Measurements from ENCODE around the gene SLC16A7.
"Not testable (repeated sequence)": the region's sequence is repeated elsewhere in the genome, so short reads cannot be mapped to it uniquely, and the experiment has no call there.

Gene SLC16A7

GRCh38 chr12:59594943-59595500 is 807 bp upstream of the SLC16A7 start:
- Histone ChIP-seq H3K9ac (ENCODE audit: low read length) (no peak overlapping the region), H3K27ac (ENCODE audit: low read depth, low read length) (peak overlapping the region; percentile 98), H3K4me1 (ENCODE audit: control insufficient read depth, insufficient read depth, low read length) (peaks cover 3% of the 10 kb centered on the region), H3K27me3 (ENCODE audit: control insufficient read depth, insufficient read depth, low read length) (no peaks in the 10 kb centered on the region), H3K36me3 (ENCODE audit: control insufficient read depth, insufficient read depth, low read length) (no peaks in the 10 kb centered on the region), H3K4me3 (ENCODE audit: low read length) (peak overlapping the region; percentile 77)

- peak overlapping the region; percentile 25 for H3K9ac ChIP-seq (ENCODE audit: low read length)
- peaks cover 3% of the 10 kb centered on the region for H3K4me1 ChIP-seq (ENCODE audit: control insufficient read depth, insufficient read depth, low read length)
- no peaks in the 10 kb centered on the region for H3K27me3 ChIP-seq (ENCODE audit: control insufficient read depth, insufficient read depth, low read length)
- no peaks in the 10 kb centered on the region for H3K36me3 ChIP-seq (ENCODE audit: control insufficient read depth, insufficient read depth, low read length)
- peak overlapping the region; percentile 98 for H3K27ac ChIP-seq (ENCODE audit: low read depth, low read length)
- H3K4me3 ChIP-seq (ENCODE audit: low read length) = peak overlapping the region; percentile 77
Observed at GRCh38 chr12:59595565-59595882, 305 bp upstream of the SLC16A7 start.

DNA sequence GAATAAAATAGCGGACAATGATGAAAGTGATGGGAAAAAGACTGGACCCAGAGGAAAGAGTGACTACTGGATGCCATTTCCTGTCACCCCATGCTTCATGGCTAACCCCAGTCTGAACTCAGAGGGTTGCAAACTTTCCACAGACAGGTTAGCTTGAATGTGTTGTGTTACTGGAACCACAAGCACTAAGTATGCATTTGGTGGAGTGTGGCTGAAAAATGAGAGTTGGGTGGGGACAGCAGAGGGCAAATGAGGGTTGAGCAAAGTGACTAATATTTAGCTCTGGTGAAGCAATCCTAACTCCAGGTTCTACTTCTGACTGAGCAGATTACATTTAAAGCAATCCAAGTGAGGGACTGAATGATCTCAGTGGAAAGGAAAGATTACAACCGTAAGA is 1.6 kb downstream of the SLC16A7 start:
- Histone ChIP-seq H3K4me3 (ENCODE audit: low read length) (peak overlapping the region; percentile 77), H3K36me3 (ENCODE audit: control insufficient read depth, insufficient read depth, low read length) (no peaks in the 10 kb centered on the region), H3K9ac (ENCODE audit: low read length) (peak overlapping the region; percentile 40), H3K27ac (ENCODE audit: low read depth, low read length) (peak overlapping the region; percentile 98), H3K27me3 (ENCODE audit: control insufficient read depth, insufficient read depth, low read length) (no peaks in the 10 kb centered on the region), H3K4me1 (ENCODE audit: control insufficient read depth, insufficient read depth, low read length) (peaks cover 3% of the 10 kb centered on the region)

DNA sequence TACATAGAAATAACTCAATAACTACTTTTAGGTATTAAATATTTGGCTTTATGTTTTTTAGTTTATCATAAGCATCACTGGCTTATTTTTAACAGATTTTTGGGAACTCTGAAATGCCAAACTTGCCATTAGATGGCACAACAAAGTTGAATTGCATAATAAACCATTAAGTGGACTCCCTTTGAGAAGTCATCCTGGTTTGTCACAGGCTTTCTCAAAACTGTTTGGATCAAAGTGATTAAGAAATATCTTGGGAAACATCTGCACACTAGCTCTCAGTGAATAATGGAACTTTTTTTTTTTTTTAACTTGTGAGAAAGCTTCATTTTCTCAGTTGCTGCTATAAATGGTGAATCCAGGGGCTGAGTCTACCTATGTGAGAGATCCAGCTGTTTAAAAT is 4.3 kb downstream of the SLC16A7 start:
- H3K9ac ChIP-seq (ENCODE audit: low read length) = no peak overlapping the region
- peaks cover 3% of the 10 kb centered on the region for H3K4me1 ChIP-seq (ENCODE audit: control insufficient read depth, insufficient read depth, low read length)
- no peaks in the 10 kb centered on the region for H3K36me3 ChIP-seq (ENCODE audit: control insufficient read depth, insufficient read depth, low read length)
- H3K27ac ChIP-seq (ENCODE audit: low read depth, low read length) = no peak overlapping the region
- no peak overlapping the region for H3K4me3 ChIP-seq (ENCODE audit: low read length)
- H3K27me3 ChIP-seq (ENCODE audit: control insufficient read depth, insufficient read depth, low read length) = no peaks in the 10 kb centered on the region

- Histone ChIP-seq H3K9ac (ENCODE audit: low read length) (no peak overlapping the region), H3K36me3 (ENCODE audit: control insufficient read depth, insufficient read depth, low read length) (no peaks in the 10 kb centered on the region), H3K4me1 (ENCODE audit: control insufficient read depth, insufficient read depth, low read length) (no peaks in the 10 kb centered on the region), H3K4me3 (ENCODE audit: low read length) (no peak overlapping the region), H3K27ac (ENCODE audit: low read depth, low read length) (no peak overlapping the region), H3K27me3 (ENCODE audit: control insufficient read depth, insufficient read depth, low read length) (no peaks in the 10 kb centered on the region)
Observed at GRCh38 chr12:59603754-59604153, 7.9 kb downstream of the SLC16A7 start.

DNA sequence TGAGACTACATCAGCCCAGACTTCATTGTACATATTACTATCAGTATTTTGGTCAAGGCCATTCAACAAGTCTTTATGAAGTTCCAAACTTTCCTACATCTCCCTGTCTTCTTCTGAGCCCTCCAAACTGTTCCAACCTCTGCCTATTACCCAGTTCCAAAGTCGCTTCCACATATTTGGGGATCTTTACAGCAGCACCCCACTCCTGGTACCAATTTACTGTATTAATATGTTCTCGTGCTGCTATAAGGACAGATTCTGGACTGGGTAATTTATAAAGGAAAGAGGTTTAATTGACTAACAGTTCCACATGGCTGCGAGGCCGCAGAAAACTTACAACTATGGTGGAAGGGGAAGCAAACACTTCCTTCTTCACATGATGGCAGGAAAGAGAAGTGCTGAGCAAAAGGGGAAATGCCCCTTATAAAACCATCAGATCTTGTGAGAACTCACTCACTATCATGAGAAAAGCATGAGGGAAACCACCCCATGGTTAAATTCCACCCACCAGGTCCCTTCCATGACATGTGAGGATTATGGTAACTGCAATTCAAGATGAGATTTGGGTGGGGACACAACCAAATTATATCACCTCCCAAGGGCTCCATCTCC is 17.1 kb downstream of the SLC16A7 start:
- H3K4me3 ChIP-seq (ENCODE audit: low read length); H3K27me3 ChIP-seq (ENCODE audit: control insufficient read depth, insufficient read depth, low read length); H3K27ac ChIP-seq (ENCODE audit: low read depth, low read length); H3K9ac ChIP-seq (ENCODE audit: low read length); H3K36me3 ChIP-seq (ENCODE audit: control insufficient read depth, insufficient read depth, low read length); H3K4me1 ChIP-seq (ENCODE audit: control insufficient read depth, insufficient read depth, low read length): not testable (repeated sequence)

DNA sequence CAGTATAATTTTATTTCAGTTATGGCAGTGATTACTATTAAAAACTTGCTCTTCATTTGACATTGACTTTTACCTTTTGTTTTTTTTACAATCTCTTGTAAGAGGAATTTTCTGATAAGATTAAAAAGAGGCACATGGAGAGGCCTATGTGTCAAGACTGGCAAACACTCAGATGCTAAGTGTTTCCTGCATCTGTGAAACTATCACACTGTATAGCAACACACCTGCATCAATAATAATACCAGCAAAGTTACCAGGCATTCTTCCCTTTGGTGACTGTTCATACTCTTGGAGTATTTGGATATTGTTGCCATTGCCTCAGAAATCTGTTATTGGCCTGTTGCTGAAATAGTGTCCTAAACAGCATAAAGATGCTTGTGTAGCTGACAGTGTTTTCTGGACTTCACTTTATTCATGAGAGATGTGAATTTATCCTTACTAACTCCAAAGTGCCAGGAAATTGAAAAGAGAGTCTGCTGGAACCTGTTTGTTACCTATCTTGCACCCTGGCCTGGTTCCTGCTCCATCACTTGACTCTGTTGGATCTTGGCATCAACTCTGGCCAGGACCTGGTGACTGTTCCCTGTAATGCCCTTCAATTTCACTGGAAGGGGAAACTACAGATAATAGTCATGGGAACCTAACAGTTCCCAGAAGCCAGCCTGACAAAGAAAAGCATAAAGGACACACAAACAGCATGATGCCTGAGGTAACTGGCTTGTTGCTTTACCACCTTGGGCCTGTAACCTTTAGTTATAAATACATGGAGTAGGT is 19.8 kb downstream of the SLC16A7 start:
- no peaks in the 10 kb centered on the region for H3K36me3 ChIP-seq (ENCODE audit: control insufficient read depth, insufficient read depth, low read length)
- no peaks in the 10 kb centered on the region for H3K4me1 ChIP-seq (ENCODE audit: control insufficient read depth, insufficient read depth, low read length)
- no peak overlapping the region for H3K4me3 ChIP-seq (ENCODE audit: low read length)
- H3K9ac ChIP-seq (ENCODE audit: low read length) = no peak overlapping the region
- H3K27ac ChIP-seq (ENCODE audit: low read depth, low read length) = no peak overlapping the region
- H3K27me3 ChIP-seq (ENCODE audit: control insufficient read depth, insufficient read depth, low read length) = no peaks in the 10 kb centered on the region

DNA sequence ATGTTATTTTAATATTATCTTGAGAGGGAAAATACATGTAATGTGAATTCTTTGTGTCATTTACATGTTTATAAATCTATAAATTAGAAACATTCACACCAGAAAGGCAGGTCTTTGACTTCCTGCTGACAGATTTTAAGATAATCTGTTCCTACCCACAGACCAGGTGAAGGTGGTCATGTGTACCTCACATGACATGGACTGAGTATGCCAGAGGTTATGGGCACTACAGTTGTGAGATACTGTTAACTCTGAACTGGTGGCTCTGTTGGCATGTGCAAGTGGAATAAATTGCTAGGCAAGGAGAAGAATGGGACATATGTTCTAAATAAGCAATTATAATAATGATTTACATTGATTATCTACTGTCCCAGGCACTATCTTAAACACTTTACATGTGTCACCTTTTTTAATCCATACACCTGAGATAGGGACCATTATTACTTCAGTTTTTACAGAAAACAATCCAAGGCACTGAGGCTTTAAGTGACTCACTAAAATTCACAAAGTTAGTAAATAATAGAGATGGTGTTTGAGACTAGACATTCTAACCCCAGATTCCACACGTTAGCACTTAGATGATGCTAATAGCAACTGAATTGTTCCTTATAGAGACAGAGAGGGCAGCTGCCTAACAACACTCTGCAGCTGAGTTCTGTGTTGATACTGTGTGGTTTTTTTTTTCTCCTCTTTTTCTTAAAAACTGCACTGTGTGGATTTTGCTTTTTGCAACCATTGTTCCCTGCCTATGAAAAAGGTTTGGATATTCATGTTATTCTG is 23.8 kb downstream of the SLC16A7 start:
- no peaks in the 10 kb centered on the region for H3K27me3 ChIP-seq (ENCODE audit: control insufficient read depth, insufficient read depth, low read length)
- no peak overlapping the region for H3K9ac ChIP-seq (ENCODE audit: low read length)
- H3K36me3 ChIP-seq (ENCODE audit: control insufficient read depth, insufficient read depth, low read length) = no peaks in the 10 kb centered on the region
- H3K4me3 ChIP-seq (ENCODE audit: low read length) = no peak overlapping the region
- H3K4me1 ChIP-seq (ENCODE audit: control insufficient read depth, insufficient read depth, low read length) = no peaks in the 10 kb centered on the region
- H3K27ac ChIP-seq (ENCODE audit: low read depth, low read length) = no peak overlapping the region

- H3K27me3 ChIP-seq (ENCODE audit: control insufficient read depth, insufficient read depth, low read length) = no peaks in the 10 kb centered on the region
- H3K4me1 ChIP-seq (ENCODE audit: control insufficient read depth, insufficient read depth, low read length) = no peaks in the 10 kb centered on the region
- no peak overlapping the region for H3K9ac ChIP-seq (ENCODE audit: low read length)
- no peak overlapping the region for H3K27ac ChIP-seq (ENCODE audit: low read depth, low read length)
- H3K36me3 ChIP-seq (ENCODE audit: control insufficient read depth, insufficient read depth, low read length) = no peaks in the 10 kb centered on the region
- H3K4me3 ChIP-seq (ENCODE audit: low read length) = no peak overlapping the region
Observed at GRCh38 chr12:59620326-59620725, 24.5 kb downstream of the SLC16A7 start.

DNA sequence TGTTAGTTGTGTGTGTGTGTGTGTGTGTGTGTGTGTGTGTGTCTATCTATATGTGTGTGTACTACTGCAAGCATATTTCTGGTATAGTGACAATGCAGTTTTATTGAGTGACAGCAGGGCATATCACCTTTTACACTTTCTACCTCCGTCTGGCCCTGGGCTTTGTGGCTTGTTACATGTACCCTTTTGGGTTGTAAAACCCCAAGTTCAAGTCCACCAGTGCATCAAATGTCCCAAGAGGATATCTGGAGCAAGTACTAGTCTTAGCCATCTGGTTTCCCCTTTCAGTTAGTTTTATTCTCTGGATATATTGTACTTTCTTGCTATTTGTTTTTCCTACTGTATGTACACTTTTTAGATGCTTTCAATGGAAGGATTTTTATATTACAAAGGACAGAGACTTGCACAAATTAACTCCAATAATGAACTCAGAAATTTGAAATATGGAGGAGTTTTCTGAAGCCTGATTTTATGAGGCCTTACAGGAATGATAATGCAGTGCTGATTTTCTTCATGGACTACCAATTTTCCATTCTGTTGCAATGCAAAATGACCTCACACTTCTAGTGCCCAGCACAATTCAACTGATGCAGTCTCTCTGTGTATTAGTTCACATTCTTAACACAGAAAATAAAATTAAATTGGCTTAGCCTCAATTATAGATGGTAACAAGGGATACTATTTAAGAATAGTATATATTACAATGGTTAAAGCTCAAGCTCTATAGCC is 29.1 kb downstream of the SLC16A7 start:
- Histone ChIP-seq H3K27ac (ENCODE audit: low read depth, low read length) (no peak overlapping the region), H3K9ac (ENCODE audit: low read length) (no peak overlapping the region), H3K4me3 (ENCODE audit: low read length) (no peak overlapping the region), H3K36me3 (ENCODE audit: control insufficient read depth, insufficient read depth, low read length) (no peaks in the 10 kb centered on the region), H3K27me3 (ENCODE audit: control insufficient read depth, insufficient read depth, low read length) (no peaks in the 10 kb centered on the region), H3K4me1 (ENCODE audit: control insufficient read depth, insufficient read depth, low read length) (no peaks in the 10 kb centered on the region)

DNA sequence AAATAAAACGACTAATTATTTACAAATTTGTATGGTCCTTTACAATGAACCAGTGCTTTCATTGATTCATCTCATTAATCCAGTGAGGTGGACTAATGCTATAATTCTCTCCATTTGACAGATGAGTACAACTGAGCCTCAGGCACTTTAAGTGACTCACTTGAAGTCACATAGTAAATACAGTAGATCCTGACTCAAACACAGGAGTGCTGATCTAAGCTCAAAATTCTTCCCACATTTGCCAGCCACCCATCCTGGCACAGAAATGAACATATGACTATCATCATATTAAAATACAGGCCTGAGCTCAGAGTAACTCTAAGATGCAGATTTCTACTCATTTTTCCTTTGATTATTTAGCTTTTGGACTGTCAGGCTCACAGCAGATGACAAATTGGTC is 30.6 kb downstream of the SLC16A7 start:
- H3K9ac ChIP-seq (ENCODE audit: low read length) = no peak overlapping the region
- no peaks in the 10 kb centered on the region for H3K4me1 ChIP-seq (ENCODE audit: control insufficient read depth, insufficient read depth, low read length)
- no peaks in the 10 kb centered on the region for H3K27me3 ChIP-seq (ENCODE audit: control insufficient read depth, insufficient read depth, low read length)
- H3K36me3 ChIP-seq (ENCODE audit: control insufficient read depth, insufficient read depth, low read length) = no peaks in the 10 kb centered on the region
- H3K27ac ChIP-seq (ENCODE audit: low read depth, low read length) = no peak overlapping the region
- no peak overlapping the region for H3K4me3 ChIP-seq (ENCODE audit: low read length)

GRCh38 chr12:59627582-59627981 is 31.8 kb downstream of the SLC16A7 start:
- H3K4me3 ChIP-seq (ENCODE audit: low read length) = no peak overlapping the region
- no peak overlapping the region for H3K27ac ChIP-seq (ENCODE audit: low read depth, low read length)
- no peaks in the 10 kb centered on the region for H3K27me3 ChIP-seq (ENCODE audit: control insufficient read depth, insufficient read depth, low read length)
- H3K4me1 ChIP-seq (ENCODE audit: control insufficient read depth, insufficient read depth, low read length) = no peaks in the 10 kb centered on the region
- H3K36me3 ChIP-seq (ENCODE audit: control insufficient read depth, insufficient read depth, low read length) = no peaks in the 10 kb centered on the region
- no peak overlapping the region for H3K9ac ChIP-seq (ENCODE audit: low read length)

Measured in rectal smooth muscle tissue (tissue), 1 donor.